Measurements from ENCODE around the gene SOX9.
"Not testable (repeated sequence)": the region's sequence is repeated elsewhere in the genome, so short reads cannot be mapped to it uniquely, and the experiment has no call there.

SOX9 gene

DNA sequence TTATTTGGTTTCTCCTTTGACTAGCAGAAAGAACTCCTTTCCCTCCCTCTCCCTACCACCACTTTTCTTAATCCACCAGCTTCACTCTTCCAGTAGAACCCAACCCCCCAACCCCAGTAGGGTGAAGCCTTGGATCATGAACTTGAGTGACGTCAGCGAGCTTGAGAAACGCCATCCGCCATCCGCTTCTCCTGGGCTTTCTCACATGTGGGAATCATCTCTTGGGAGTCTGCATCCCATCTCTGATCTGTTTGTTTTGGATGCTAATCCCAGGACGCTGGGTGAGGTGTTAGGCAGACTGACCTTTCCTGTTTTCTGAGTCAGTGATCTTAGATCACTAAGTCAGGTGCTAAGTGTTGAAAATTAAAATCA is 16.0 kb upstream of the SOX9 start:
- TF ChIP-seq, protein P1, sequence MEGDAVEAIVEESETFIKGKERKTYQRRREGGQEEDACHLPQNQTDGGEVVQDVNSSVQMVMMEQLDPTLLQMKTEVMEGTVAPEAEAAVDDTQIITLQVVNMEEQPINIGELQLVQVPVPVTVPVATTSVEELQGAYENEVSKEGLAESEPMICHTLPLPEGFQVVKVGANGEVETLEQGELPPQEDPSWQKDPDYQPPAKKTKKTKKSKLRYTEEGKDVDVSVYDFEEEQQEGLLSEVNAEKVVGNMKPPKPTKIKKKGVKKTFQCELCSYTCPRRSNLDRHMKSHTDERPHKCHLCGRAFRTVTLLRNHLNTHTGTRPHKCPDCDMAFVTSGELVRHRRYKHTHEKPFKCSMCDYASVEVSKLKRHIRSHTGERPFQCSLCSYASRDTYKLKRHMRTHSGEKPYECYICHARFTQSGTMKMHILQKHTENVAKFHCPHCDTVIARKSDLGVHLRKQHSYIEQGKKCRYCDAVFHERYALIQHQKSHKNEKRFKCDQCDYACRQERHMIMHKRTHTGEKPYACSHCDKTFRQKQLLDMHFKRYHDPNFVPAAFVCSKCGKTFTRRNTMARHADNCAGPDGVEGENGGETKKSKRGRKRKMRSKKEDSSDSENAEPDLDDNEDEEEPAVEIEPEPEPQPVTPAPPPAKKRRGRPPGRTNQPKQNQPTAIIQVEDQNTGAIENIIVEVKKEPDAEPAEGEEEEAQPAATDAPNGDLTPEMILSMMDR (IDR thresholded peaks at IDR 0.05; ENCODE audit: control extremely low read depth, extremely low read depth, low read depth, missing control alignments): no peak
- POLR2A ChIA-PET: no interaction called here
- no peak for DNase-seq (ENCODE audit: extremely low spot score)
- CTCF ChIA-PET: no interaction called here

DNA sequence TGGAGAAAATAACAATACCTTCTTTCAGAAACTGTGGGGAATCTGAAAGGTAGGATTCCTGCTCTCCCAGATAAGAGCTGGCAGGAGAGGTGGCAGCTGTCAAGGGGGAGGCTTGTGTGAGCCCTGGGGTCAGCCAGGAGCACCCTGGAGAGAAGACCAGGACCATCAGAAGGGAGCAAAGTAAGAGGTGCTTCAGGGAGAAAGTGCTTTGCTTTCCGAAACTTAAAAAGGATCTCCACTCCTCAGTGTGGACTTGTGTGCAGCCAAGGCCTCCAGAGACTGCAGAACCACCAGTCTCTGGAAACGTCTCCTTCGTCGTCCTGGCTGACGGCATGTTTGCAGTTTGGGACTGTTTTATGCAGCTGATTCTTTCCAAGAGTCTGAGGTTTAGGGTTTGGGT is 13.7 kb upstream of the SOX9 start:
- CTCF ChIA-PET: interaction anchor here (0.8 kb wide), 1 partner anchor 11 kb away, joined by 3 read pairs; no protein-coding TSS in a partner anchor
- TF ChIP-seq, protein P1 (IDR thresholded peaks at IDR 0.05; ENCODE audit: control extremely low read depth, extremely low read depth, low read depth, missing control alignments): no peak
- DNase-seq (ENCODE audit: extremely low spot score): no peak
- POLR2A ChIA-PET: no interaction called here

DNA sequence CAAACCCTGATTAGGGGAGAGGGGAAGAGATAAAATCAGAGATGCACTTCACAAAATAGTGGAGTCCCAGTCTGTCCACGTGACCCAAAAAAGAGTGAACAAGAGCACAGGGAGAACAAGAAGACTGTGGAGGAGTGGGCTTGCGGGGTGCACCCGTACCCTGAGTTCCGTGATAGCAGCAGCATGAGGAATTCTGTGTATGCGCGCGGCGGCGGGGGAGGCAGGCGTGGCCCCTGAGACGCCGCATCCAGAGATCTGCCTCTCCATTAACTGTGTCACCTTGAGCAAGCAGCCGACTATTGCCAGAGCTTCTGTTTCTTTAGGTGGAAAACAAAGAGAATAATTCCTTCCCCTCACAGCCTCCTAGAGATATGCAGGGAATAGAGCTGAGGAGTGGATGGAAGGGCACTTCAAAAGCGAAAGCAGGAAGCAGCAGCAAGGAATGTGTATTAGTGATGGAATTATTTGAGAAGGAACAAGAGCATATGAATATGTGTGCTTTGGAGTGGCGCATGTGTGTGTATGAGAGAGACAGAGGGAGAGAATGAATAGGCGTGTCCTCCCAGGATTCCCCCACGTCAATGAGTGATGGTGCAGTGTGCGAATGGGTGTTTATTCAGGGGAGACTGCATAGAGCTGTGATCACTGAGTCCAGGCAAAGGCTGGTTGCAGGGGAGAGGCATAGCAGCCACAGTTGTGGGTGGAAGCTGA is 10.4 kb upstream of the SOX9 start:
- CTCF ChIA-PET: interaction anchor here (1.4 to 1.5 kb wide), 2 partner anchors 229 to 429 kb away, joined by 3 read pairs; no protein-coding TSS in a partner anchor
- POLR2A ChIA-PET: no interaction called here
- DNase-seq (ENCODE audit: extremely low spot score): no peak
- TF ChIP-seq, protein P1 (IDR thresholded peaks at IDR 0.05; ENCODE audit: control extremely low read depth, extremely low read depth, low read depth, missing control alignments): no peak

DNA sequence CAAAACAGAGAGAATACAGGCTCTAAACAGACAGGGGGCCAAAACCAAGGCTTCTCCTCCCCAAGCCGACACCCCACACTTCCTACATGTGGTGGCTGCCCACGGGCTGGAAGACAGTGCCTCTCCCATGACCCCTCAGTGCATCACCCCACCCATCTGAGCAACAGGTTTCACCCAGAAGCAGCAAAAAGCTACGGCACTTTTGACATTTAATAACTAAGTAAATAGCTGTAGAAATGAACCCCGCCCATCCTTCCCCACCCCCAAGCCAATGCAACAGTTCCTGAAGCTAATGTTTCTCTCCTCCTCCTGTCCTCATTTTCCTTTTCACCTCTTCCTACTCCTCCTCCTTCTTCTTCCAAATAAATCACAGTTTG is 9.9 kb upstream of the SOX9 start:
- TF ChIP-seq, protein P1 (IDR thresholded peaks at IDR 0.05; ENCODE audit: control extremely low read depth, extremely low read depth, low read depth, missing control alignments): no peak
- CTCF ChIA-PET: interaction anchor here (0.6 to 1.8 kb wide), 4 partner anchors 8 to 448 kb away, joined by 3 to 4 read pairs (median 3); no protein-coding TSS in a partner anchor
- POLR2A ChIA-PET: no interaction called here
- DNase-seq (ENCODE audit: extremely low spot score): no peak

DNA sequence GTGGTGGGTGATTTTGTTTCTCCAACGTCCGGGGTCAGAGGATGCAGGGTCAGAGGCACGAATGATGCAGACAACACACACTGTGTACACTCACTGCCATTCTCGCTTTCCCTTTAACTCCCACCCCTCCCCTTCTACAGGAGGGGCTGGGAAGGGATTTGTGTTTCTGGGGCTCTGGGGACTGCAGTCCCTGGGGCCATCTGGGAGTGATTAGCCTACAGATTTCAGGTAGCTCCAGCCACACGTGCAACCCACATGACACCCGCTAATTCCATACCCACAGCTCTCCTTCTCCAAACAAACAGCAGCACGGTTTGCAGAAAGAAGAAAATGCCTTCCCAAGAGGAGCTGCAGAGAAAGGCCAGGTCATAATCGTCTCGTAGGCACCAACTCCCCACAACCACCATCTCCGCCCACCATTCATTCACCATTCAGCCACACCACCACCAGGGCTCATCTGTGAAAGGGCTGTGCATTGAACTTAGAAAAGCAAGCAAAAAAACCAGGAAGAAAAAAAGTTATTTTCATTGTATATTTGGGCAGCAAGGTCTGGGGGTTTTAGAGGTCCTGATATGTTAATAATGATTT is 9.4 kb upstream of the SOX9 start:
- POLR2A ChIA-PET: no interaction called here
- DNase-seq (ENCODE audit: extremely low spot score): no peak
- CTCF ChIA-PET: interaction anchor here (0.6 to 2.3 kb wide), 6 partner anchors 8 to 1344 kb away, joined by 3 to 7 read pairs (median 3); no protein-coding TSS in a partner anchor
- TF ChIP-seq, protein P1 (IDR thresholded peaks at IDR 0.05; ENCODE audit: control extremely low read depth, extremely low read depth, low read depth, missing control alignments): no peak

DNA sequence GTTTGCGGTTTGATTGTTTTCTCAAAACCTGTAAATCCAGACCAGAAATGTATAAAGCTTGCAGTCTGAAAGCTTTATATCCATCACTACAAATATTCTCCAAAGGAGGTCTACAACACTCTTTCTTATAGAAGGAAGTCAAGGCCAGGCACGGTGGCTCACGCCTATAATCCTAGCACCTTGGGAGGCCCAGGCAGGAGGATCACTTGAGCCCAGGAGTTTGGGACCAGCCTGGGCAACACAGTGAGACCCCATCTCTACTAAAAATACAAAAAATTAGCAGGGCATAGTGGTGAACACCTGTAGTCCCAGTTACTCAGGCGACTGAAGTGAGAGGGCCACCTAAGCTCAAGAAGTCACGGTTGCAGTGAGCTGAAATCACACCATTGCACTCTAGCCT is 8.9 kb upstream of the SOX9 start:
- DNase-seq (ENCODE audit: extremely low spot score); POLR2A ChIA-PET: not testable (repeated sequence)
- CTCF ChIA-PET: interaction anchor here (1.0 to 2.3 kb wide), 4 partner anchors 428 to 1344 kb away, joined by 3 to 7 read pairs (median 4); no protein-coding TSS in a partner anchor

DNA sequence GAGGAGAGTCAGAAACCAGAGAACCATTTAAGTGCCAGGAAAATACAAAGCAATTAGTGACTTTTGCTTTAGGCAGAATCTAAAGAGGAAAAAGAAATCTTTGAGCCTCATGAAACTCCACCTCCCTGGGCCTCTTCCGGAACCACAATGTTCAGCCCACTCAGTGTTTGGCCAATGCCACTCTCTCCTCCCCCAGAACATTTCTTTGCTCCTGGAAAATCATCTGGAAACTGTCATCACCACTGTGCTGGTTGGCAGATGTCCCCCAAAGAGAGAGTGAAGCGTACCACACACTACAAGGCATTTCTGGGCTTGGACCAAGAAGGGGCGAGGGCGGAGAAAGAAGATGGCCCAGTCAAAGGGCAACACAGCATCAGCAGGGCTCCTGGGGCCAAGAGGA is 7.1 kb upstream of the SOX9 start:
- TF ChIP-seq, protein P1 (IDR thresholded peaks at IDR 0.05; ENCODE audit: control extremely low read depth, extremely low read depth, low read depth, missing control alignments): no peak
- CTCF ChIA-PET: interaction anchor here (2.3 kb wide), 1 partner anchor 640 kb away, joined by 7 read pairs; no protein-coding TSS in a partner anchor
- POLR2A ChIA-PET: no interaction called here
- DNase-seq (ENCODE audit: extremely low spot score): no peak

Data from GM10248 (cell line).